ENCODE measurements around the gene PPP1R14C. TPM values are rescaled to one million over a fixed set of nuclear protein-coding genes. Genes with fewer than 3 reads are reported as not detected.

The PPP1R14C gene
- total RNA-seq, 1 experiment from 2014 or later: 2.5 TPM

- no peaks in the 10 kb centered on the region for H3K9me3 Mint-ChIP-seq (ENCODE audit: unreplicated experiment)
- DNase-seq: no peak
- no peaks in the 10 kb centered on the region for H3K27me3 Mint-ChIP-seq (ENCODE audit: insufficient read depth, unreplicated experiment)
- no peaks in the 10 kb centered on the region for H3K9me3 ChIP-seq
- intact Hi-C loops (cut with micrococcal nuclease; ENCODE audit: unreplicated experiment): no loop called here
- H3K4me3 Mint-ChIP-seq (ENCODE audit: unreplicated experiment): no peak overlapping the region
- no peaks in the 10 kb centered on the region for H3K36me3 Mint-ChIP-seq (ENCODE audit: insufficient read depth, unreplicated experiment)
- H3K4me3 ChIP-seq (ENCODE audit: low read depth, low read length): no peak overlapping the region
- POLR2A ChIA-PET: no interaction called here
- no peak for TF ChIP-seq CTCF (IDR thresholded peaks at IDR 0.05; ENCODE audit: insufficient read depth in 1 of 2, low read depth in 1 of 2, low read length in 1 of 2, severe bottlenecking in 1 of 2, unreplicated experiment in 1 of 2)
- CTCF ChIA-PET: no interaction called here
- no peak overlapping the region for H3K27ac Mint-ChIP-seq (ENCODE audit: unreplicated experiment)
- no peaks in the 10 kb centered on the region for H3K36me3 ChIP-seq (ENCODE audit: control insufficient read depth, insufficient read depth, low read length)
- H3K27me3 ChIP-seq (replicated peaks; ENCODE audit: control insufficient read depth, insufficient read depth, low read length): no peaks in the 10 kb centered on the region
- H3K4me1 Mint-ChIP-seq (ENCODE audit: low read depth, unreplicated experiment): no peaks in the 10 kb centered on the region
- no TSS peak for BruUV-seq (replicated peaks)
- H3K4me1 ChIP-seq: no peaks in the 10 kb centered on the region
These were observed 69.9 kb downstream of the PPP1R14C start for GRCh38 chr6:150212778-150213177.

GRCh38 chr6:150213301-150213700, 70.5 kb downstream of the PPP1R14C start:
- Histone ChIP-seq H3K4me3 (ENCODE audit: low read depth, low read length) (no peak overlapping the region), H3K4me1 (no peaks in the 10 kb centered on the region), H3K27me3 (replicated peaks; ENCODE audit: control insufficient read depth, insufficient read depth, low read length) (no peaks in the 10 kb centered on the region), H3K9me3 (no peaks in the 10 kb centered on the region), H3K36me3 (ENCODE audit: control insufficient read depth, insufficient read depth, low read length) (no peaks in the 10 kb centered on the region)
- DNase-seq: no peak
- Mint-ChIP-seq H3K9me3 (ENCODE audit: unreplicated experiment) (no peaks in the 10 kb centered on the region), H3K27me3 (ENCODE audit: insufficient read depth, unreplicated experiment) (no peaks in the 10 kb centered on the region), H3K4me1 (ENCODE audit: low read depth, unreplicated experiment) (no peaks in the 10 kb centered on the region), H3K27ac (ENCODE audit: unreplicated experiment) (no peak overlapping the region), H3K36me3 (ENCODE audit: insufficient read depth, unreplicated experiment) (no peaks in the 10 kb centered on the region), H3K4me3 (ENCODE audit: unreplicated experiment) (no peak overlapping the region)
- ChIA-PET POLR2A (no interaction called here), CTCF (no interaction called here)
- BruUV-seq (replicated peaks): no TSS peak
- no peak for TF ChIP-seq CTCF (IDR thresholded peaks at IDR 0.05; ENCODE audit: insufficient read depth in 1 of 2, low read depth in 1 of 2, low read length in 1 of 2, severe bottlenecking in 1 of 2, unreplicated experiment in 1 of 2)
- intact Hi-C loops (cut with micrococcal nuclease; ENCODE audit: unreplicated experiment): no loop called here

GRCh38 chr6:150214310-150214709, 71.5 kb downstream of the PPP1R14C start:
- Mint-ChIP-seq H3K36me3 (ENCODE audit: insufficient read depth, unreplicated experiment) (no peaks in the 10 kb centered on the region), H3K27me3 (ENCODE audit: insufficient read depth, unreplicated experiment) (no peaks in the 10 kb centered on the region), H3K9me3 (ENCODE audit: unreplicated experiment) (no peaks in the 10 kb centered on the region), H3K27ac (ENCODE audit: unreplicated experiment) (no peak overlapping the region), H3K4me3 (ENCODE audit: unreplicated experiment) (no peak overlapping the region), H3K4me1 (ENCODE audit: low read depth, unreplicated experiment) (no peaks in the 10 kb centered on the region)
- BruUV-seq (replicated peaks): no TSS peak
- intact Hi-C loops (cut with micrococcal nuclease; ENCODE audit: unreplicated experiment): no loop called here
- no peak for DNase-seq
- no peaks in the 10 kb centered on the region for H3K27me3 ChIP-seq (replicated peaks; ENCODE audit: control insufficient read depth, insufficient read depth, low read length)
- CTCF ChIA-PET: no interaction called here
- H3K9me3 ChIP-seq: no peaks in the 10 kb centered on the region
- no peak overlapping the region for H3K4me3 ChIP-seq (ENCODE audit: low read depth, low read length)
- no peaks in the 10 kb centered on the region for H3K4me1 ChIP-seq
- H3K36me3 ChIP-seq (ENCODE audit: control insufficient read depth, insufficient read depth, low read length): no peaks in the 10 kb centered on the region
- no peak for TF ChIP-seq CTCF (IDR thresholded peaks at IDR 0.05; ENCODE audit: insufficient read depth in 1 of 2, low read depth in 1 of 2, low read length in 1 of 2, severe bottlenecking in 1 of 2, unreplicated experiment in 1 of 2)
- POLR2A ChIA-PET: no interaction called here

Data from Caco-2 (cell line).